ENCODE measurements around the gene CDH22.
A peak's percentile ranks its signal among the peaks of the same experiment; 100 is the strongest.

Gene CDH22

GRCh38 chr20:46213946-46214823 lies 94.1 kb downstream of the CDH22 start:
- Histone ChIP-seq H4K8ac (ENCODE audit: low read length) (no peak overlapping the region), H3K4me3 (ENCODE audit: insufficient read depth in 1 of 2, low read depth in 1 of 2, low read length in 2 of 2) (peak overlapping the region in 1 of 2 experiments; percentile 48), H3K27ac (ENCODE audit: low read length, poor library complexity, severe bottlenecking) (no peak overlapping the region), H3K4me1 (ENCODE audit: control insufficient read depth, insufficient read depth, low read depth, low read length) (peaks cover 10% of the 10 kb centered on the region), H3K36me3 (ENCODE audit: control insufficient read depth in 1 of 2, insufficient read depth in 2 of 2, low read depth in 1 of 2, low read length in 2 of 2) (no peaks in the 10 kb centered on the region), H2BK120ac (ENCODE audit: low read depth, low read length) (no peak overlapping the region), H2BK15ac (ENCODE audit: low read depth, poor library complexity, severe bottlenecking) (no peak overlapping the region), H3K4me2 (ENCODE audit: low read length, poor library complexity, severe bottlenecking) (no peak overlapping the region), H3K79me1 (replicated peaks; ENCODE audit: low read length, poor library complexity, severe bottlenecking) (no peaks in the 10 kb centered on the region), H3K9ac (ENCODE audit: low read length) (peak overlapping the region; percentile 63), H2AK5ac (ENCODE audit: low read length, severe bottlenecking) (no peak overlapping the region), H3K9me3 (ENCODE audit: control insufficient read depth, low read length) (no peaks in the 10 kb centered on the region), H3K23ac (ENCODE audit: low read length in 2 of 2) (no peak overlapping the region), H2AFZ (ENCODE audit: low read depth, low read length) (no peak overlapping the region), H3K27me3 (ENCODE audit: control insufficient read depth in 1 of 2, insufficient read depth in 1 of 2, low read length in 2 of 2) (peaks cover 15% of the 10 kb centered on the region in 2 experiments), H3K4ac (ENCODE audit: low read depth in 1 of 2, low read length in 2 of 2) (no peak overlapping the region), H2BK5ac (ENCODE audit: low read depth, low read length, poor library complexity, severe bottlenecking) (no peak overlapping the region), H4K91ac (ENCODE audit: low read length) (no peak overlapping the region), H3K18ac (ENCODE audit: low read depth in 1 of 2, low read length in 2 of 2) (no peak overlapping the region), H3K14ac (ENCODE audit: low read length in 2 of 2) (no peak overlapping the region), H2BK12ac (ENCODE audit: low read length in 2 of 2) (no peak overlapping the region)
- WGBS = 66% methylated on average over 7 of the region's 8 CpGs
- DNase-seq = no peak

GRCh38 chr20:46212876-46213275 lies 95.4 kb downstream of the CDH22 start:
- no peak overlapping the region for H3K9ac ChIP-seq (ENCODE audit: low read length)
- H3K4me3 ChIP-seq (ENCODE audit: insufficient read depth in 1 of 2, low read depth in 1 of 2, low read length in 2 of 2) = no peak overlapping the region
- no peak overlapping the region for H3K27ac ChIP-seq (ENCODE audit: low read length, poor library complexity, severe bottlenecking)
- no peak overlapping the region for H3K18ac ChIP-seq (ENCODE audit: low read depth in 1 of 2, low read length in 2 of 2)
- H3K36me3 ChIP-seq (ENCODE audit: control insufficient read depth in 1 of 2, insufficient read depth in 2 of 2, low read depth in 1 of 2, low read length in 2 of 2) = no peaks in the 10 kb centered on the region
- H2BK15ac ChIP-seq (ENCODE audit: low read depth, poor library complexity, severe bottlenecking) = no peak overlapping the region
- H3K4me1 ChIP-seq (ENCODE audit: control insufficient read depth, insufficient read depth, low read depth, low read length) = peaks cover 10% of the 10 kb centered on the region
- no peak overlapping the region for H2BK120ac ChIP-seq (ENCODE audit: low read depth, low read length)
- H2BK12ac ChIP-seq (ENCODE audit: low read length in 2 of 2) = no peak overlapping the region
- 77% methylated on average over 11 of the region's 11 CpGs for WGBS
- H3K23ac ChIP-seq (ENCODE audit: low read length in 2 of 2) = no peak overlapping the region
- no peak for DNase-seq
- no peak overlapping the region for H3K4ac ChIP-seq (ENCODE audit: low read depth in 1 of 2, low read length in 2 of 2)
- no peak overlapping the region for H2BK5ac ChIP-seq (ENCODE audit: low read depth, low read length, poor library complexity, severe bottlenecking)
- peak overlapping the region in 1 of 2 experiments; percentile 82 for H3K14ac ChIP-seq (ENCODE audit: low read length in 2 of 2)
- H3K79me1 ChIP-seq (replicated peaks; ENCODE audit: low read length, poor library complexity, severe bottlenecking) = no peaks in the 10 kb centered on the region
- no peak overlapping the region for H2AFZ ChIP-seq (ENCODE audit: low read depth, low read length)
- peaks cover 10 to 11% of the 10 kb centered on the region in 2 experiments for H3K27me3 ChIP-seq (ENCODE audit: control insufficient read depth in 1 of 2, insufficient read depth in 1 of 2, low read length in 2 of 2)
- no peak overlapping the region for H2AK5ac ChIP-seq (ENCODE audit: low read length, severe bottlenecking)
- H3K4me2 ChIP-seq (ENCODE audit: low read length, poor library complexity, severe bottlenecking) = no peak overlapping the region
- H3K9me3 ChIP-seq (ENCODE audit: control insufficient read depth, low read length) = no peaks in the 10 kb centered on the region
- no peak overlapping the region for H4K8ac ChIP-seq (ENCODE audit: low read length)
- no peak overlapping the region for H4K91ac ChIP-seq (ENCODE audit: low read length)

GRCh38 chr20:46212252-46212651 lies 96.0 kb downstream of the CDH22 start:
- Histone ChIP-seq H4K8ac (ENCODE audit: low read length) (no peak overlapping the region), H3K27me3 (ENCODE audit: control insufficient read depth in 1 of 2, insufficient read depth in 1 of 2, low read length in 2 of 2) (peaks cover 10 to 16% of the 10 kb centered on the region in 2 experiments), H3K4me3 (ENCODE audit: insufficient read depth in 1 of 2, low read depth in 1 of 2, low read length in 2 of 2) (no peak overlapping the region), H3K18ac (ENCODE audit: low read depth in 1 of 2, low read length in 2 of 2) (no peak overlapping the region), H2AFZ (ENCODE audit: low read depth, low read length) (no peak overlapping the region), H2BK5ac (ENCODE audit: low read depth, low read length, poor library complexity, severe bottlenecking) (no peak overlapping the region), H3K4me1 (ENCODE audit: control insufficient read depth, insufficient read depth, low read depth, low read length) (peaks cover 10% of the 10 kb centered on the region), H3K36me3 (ENCODE audit: control insufficient read depth in 1 of 2, insufficient read depth in 2 of 2, low read depth in 1 of 2, low read length in 2 of 2) (no peaks in the 10 kb centered on the region), H3K4me2 (ENCODE audit: low read length, poor library complexity, severe bottlenecking) (no peak overlapping the region), H2BK15ac (ENCODE audit: low read depth, poor library complexity, severe bottlenecking) (no peak overlapping the region), H2BK12ac (ENCODE audit: low read length in 2 of 2) (no peak overlapping the region), H3K4ac (ENCODE audit: low read depth in 1 of 2, low read length in 2 of 2) (no peak overlapping the region), H3K79me1 (replicated peaks; ENCODE audit: low read length, poor library complexity, severe bottlenecking) (no peaks in the 10 kb centered on the region), H3K14ac (ENCODE audit: low read length in 2 of 2) (no peak overlapping the region), H3K27ac (ENCODE audit: low read length, poor library complexity, severe bottlenecking) (no peak overlapping the region), H2AK5ac (ENCODE audit: low read length, severe bottlenecking) (no peak overlapping the region), H2BK120ac (ENCODE audit: low read depth, low read length) (no peak overlapping the region), H4K91ac (ENCODE audit: low read length) (no peak overlapping the region), H3K9me3 (ENCODE audit: control insufficient read depth, low read length) (no peaks in the 10 kb centered on the region), H3K9ac (ENCODE audit: low read length) (no peak overlapping the region), H3K23ac (ENCODE audit: low read length in 2 of 2) (no peak overlapping the region)
- WGBS = 76% methylated on average over 3 of the region's 3 CpGs
- no peak for DNase-seq

GRCh38 chr20:46211331-46211722 lies 97.0 kb downstream of the CDH22 start:
- Histone ChIP-seq H2BK12ac (ENCODE audit: low read length in 2 of 2) (no peak overlapping the region), H3K4me3 (ENCODE audit: insufficient read depth in 1 of 2, low read depth in 1 of 2, low read length in 2 of 2) (no peak overlapping the region), H4K8ac (ENCODE audit: low read length) (no peak overlapping the region), H3K9ac (ENCODE audit: low read length) (no peak overlapping the region), H3K14ac (ENCODE audit: low read length in 2 of 2) (no peak overlapping the region), H2AFZ (ENCODE audit: low read depth, low read length) (no peak overlapping the region), H4K91ac (ENCODE audit: low read length) (no peak overlapping the region), H2BK5ac (ENCODE audit: low read depth, low read length, poor library complexity, severe bottlenecking) (no peak overlapping the region), H3K23ac (ENCODE audit: low read length in 2 of 2) (no peak overlapping the region), H3K4ac (ENCODE audit: low read depth in 1 of 2, low read length in 2 of 2) (no peak overlapping the region), H3K36me3 (ENCODE audit: control insufficient read depth in 1 of 2, insufficient read depth in 2 of 2, low read depth in 1 of 2, low read length in 2 of 2) (no peaks in the 10 kb centered on the region), H2BK120ac (ENCODE audit: low read depth, low read length) (no peak overlapping the region), H2AK5ac (ENCODE audit: low read length, severe bottlenecking) (no peak overlapping the region), H3K18ac (ENCODE audit: low read depth in 1 of 2, low read length in 2 of 2) (no peak overlapping the region), H3K4me1 (ENCODE audit: control insufficient read depth, insufficient read depth, low read depth, low read length) (peaks cover 9% of the 10 kb centered on the region), H2BK15ac (ENCODE audit: low read depth, poor library complexity, severe bottlenecking) (no peak overlapping the region), H3K4me2 (ENCODE audit: low read length, poor library complexity, severe bottlenecking) (no peak overlapping the region), H3K27me3 (ENCODE audit: control insufficient read depth in 1 of 2, insufficient read depth in 1 of 2, low read length in 2 of 2) (peaks cover 10 to 25% of the 10 kb centered on the region in 2 experiments), H3K79me1 (replicated peaks; ENCODE audit: low read length, poor library complexity, severe bottlenecking) (no peaks in the 10 kb centered on the region), H3K9me3 (ENCODE audit: control insufficient read depth, low read length) (no peaks in the 10 kb centered on the region), H3K27ac (ENCODE audit: low read length, poor library complexity, severe bottlenecking) (no peak overlapping the region)
- WGBS = 71% methylated on average over 7 of the region's 8 CpGs
- DNase-seq = no peak
